Islet of Langerhans (tissue), 1 donor: ENCODE results near the gene FLNB.

Experiments used
- FAIRE-seq: peaks from one replicate; lab custom pipeline; 2011; peaks lifted over from hg19 to GRCh38; lab: Jason Lieb, UNC

FLNB gene

GRCh38 chr3:58082047-58082446 lies 73.8 kb downstream of the FLNB start:
- no peak for FAIRE-seq

GRCh38 chr3:58084166-58084565 lies 75.9 kb downstream of the FLNB start:
- no peak for FAIRE-seq

- no peak for FAIRE-seq
These were observed 76.7 kb downstream of the FLNB start for GRCh38 chr3:58084788-58085543.

GRCh38 chr3:58085616-58086015 lies 77.4 kb downstream of the FLNB start:
- FAIRE-seq, result no peak

GRCh38 chr3:58088501-58088900 lies 80.3 kb downstream of the FLNB start:
- no peak for FAIRE-seq

- FAIRE-seq, result no peak
These were observed 82.1 kb downstream of the FLNB start for GRCh38 chr3:58090351-58090750.

GRCh38 chr3:58092521-58092920 lies 84.3 kb downstream of the FLNB start:
- FAIRE-seq, result no peak

- FAIRE-seq, result no peak
These were observed 85.5 kb downstream of the FLNB start for GRCh38 chr3:58093574-58094195.

- no peak for FAIRE-seq
These were observed 86.4 kb downstream of the FLNB start for GRCh38 chr3:58094657-58095056.

- no peak for FAIRE-seq
These were observed 87.4 kb downstream of the FLNB start for GRCh38 chr3:58095603-58096138.

- FAIRE-seq, result no peak
These were observed 90.3 kb downstream of the FLNB start for GRCh38 chr3:58098531-58098930.

- no peak for FAIRE-seq
These were observed 91.6 kb downstream of the FLNB start for GRCh38 chr3:58099865-58100264.

- no peak for FAIRE-seq
These were observed 93.5 kb downstream of the FLNB start for GRCh38 chr3:58101499-58102389.

GRCh38 chr3:58102390-58102750 lies 94.1 kb downstream of the FLNB start:
- no peak for FAIRE-seq

- no peak for FAIRE-seq
These were observed 94.8 kb downstream of the FLNB start for GRCh38 chr3:58102976-58103451.

GRCh38 chr3:58104151-58104550 lies 95.9 kb downstream of the FLNB start:
- FAIRE-seq, result no peak

- no peak for FAIRE-seq
These were observed 96.5 kb downstream of the FLNB start for GRCh38 chr3:58104712-58105111.

GRCh38 chr3:58105196-58105595 lies 97.0 kb downstream of the FLNB start:
- FAIRE-seq, result no peak

- no peak for FAIRE-seq
These were observed 97.8 kb downstream of the FLNB start for GRCh38 chr3:58106061-58106460.

GRCh38 chr3:58106640-58107039 lies 98.4 kb downstream of the FLNB start:
- no peak for FAIRE-seq

GRCh38 chr3:58107597-58107996 lies 99.4 kb downstream of the FLNB start:
- no peak for FAIRE-seq

- FAIRE-seq, result no peak
These were observed 101.5 kb downstream of the FLNB start for GRCh38 chr3:58109752-58110151.
